Liver (tissue), 9 donors: ENCODE results near the gene ENDOU. TPM values are rescaled to one million over a fixed set of nuclear protein-coding genes. Genes with fewer than 3 reads are reported as not detected.

Experiments
- DNase-seq: peaks from one replicate; pipeline ENCODE4 v3.0.0-alpha.2; 2017; ENCODE audit warnings: low spot score
- H3K27ac ChIP-seq, 2 donors: one replicate each; pipeline ENCODE4 v1.7.0; 2013; ENCODE audit warnings: inconsistent platforms in 2 of 2, low read length in 2 of 2, control low read depth in 1 of 2, low read depth in 1 of 2, mild to moderate bottlenecking in 1 of 2
- H3K27me3 ChIP-seq, 4 donors: one replicate each; pipeline versions ENCODE4 v1.6.1 to v1.7.0; 2013; ENCODE audit warnings: low read length in 3 of 4, inconsistent platforms in 1 of 4, mild to moderate bottlenecking in 1 of 4, moderate library complexity in 1 of 4; ENCODE audit not compliant: control insufficient read depth in 4 of 4, insufficient read depth in 4 of 4
- H3K36me3 ChIP-seq, 4 donors: one replicate each; pipeline versions ENCODE4 v1.6.1 to v1.7.0; 2013; ENCODE audit warnings: low read length in 3 of 4, mild to moderate bottlenecking in 3 of 4, low read depth in 1 of 4, moderate library complexity in 1 of 4; ENCODE audit not compliant: control insufficient read depth in 4 of 4, insufficient read depth in 3 of 4
- H3K4me1 ChIP-seq, 4 donors: one replicate each; pipeline versions ENCODE4 v1.6.1 to v1.7.0; 2013; ENCODE audit warnings: low read length in 3 of 4, mild to moderate bottlenecking in 3 of 4, moderate library complexity in 1 of 4; ENCODE audit not compliant: control insufficient read depth in 4 of 4, insufficient read depth in 4 of 4
- H3K4me3 ChIP-seq, 3 donors: one replicate each; pipeline versions ENCODE4 v1.6.1 to v1.7.0; 2013; ENCODE audit warnings: low read length in 3 of 3, control low read depth in 1 of 3, low read depth in 1 of 3, mild to moderate bottlenecking in 1 of 3
- H3K9ac ChIP-seq, 2 donors: one replicate each; pipeline ENCODE4 v1.7.0; 2013; ENCODE audit warnings: low read length in 2 of 2, mild to moderate bottlenecking in 2 of 2, moderate library complexity in 2 of 2, control low read depth in 1 of 2, low read depth in 1 of 2
- H3K9me3 ChIP-seq, 4 donors: one replicate each; pipeline versions ENCODE4 v1.6.1 to v1.7.0; 2013; ENCODE audit warnings: low read length in 3 of 4; ENCODE audit not compliant: control insufficient read depth in 4 of 4
- ATF3 ChIP-seq: IDR thresholded peaks from 2 replicates; pipeline ENCODE4 v1.6.1; 2016; ENCODE audit warnings: antibody characterized with exemption
- EGR1 ChIP-seq, 2 donors: IDR thresholded peaks; 2 replicates each; pipeline ENCODE4 v1.6.1; 2016 to 2018; ENCODE audit warnings: antibody characterized with exemption in 2 of 2, low read depth in 2 of 2
- FOXA1 ChIP-seq: IDR thresholded peaks from 2 replicates; pipeline ENCODE4 v1.6.1; 2016; ENCODE audit warnings: antibody characterized with exemption
- FOXA2 ChIP-seq: IDR thresholded peaks from 2 replicates; pipeline ENCODE4 v1.6.1; 2016; ENCODE audit warnings: antibody characterized with exemption
- GABPA ChIP-seq, 2 donors: IDR thresholded peaks in 1 of 2; conservative IDR thresholded peaks in 1 of 2; 2 replicates each; pipeline ENCODE4 v1.6.1; 2016; ENCODE audit warnings: antibody characterized with exemption in 2 of 2, mild to moderate bottlenecking in 1 of 2, moderate library complexity in 1 of 2
- HNF4A ChIP-seq, 2 donors: conservative IDR thresholded peaks; 2 replicates each; pipeline ENCODE4 v1.6.1; 2016; ENCODE audit warnings: antibody characterized with exemption in 2 of 2, mild to moderate bottlenecking in 2 of 2
- HNF4G ChIP-seq: IDR thresholded peaks from 2 replicates; pipeline ENCODE4 v1.6.1; 2016; ENCODE audit warnings: antibody characterized with exemption
- JUND ChIP-seq, 2 donors: IDR thresholded peaks; 2 replicates each; pipeline ENCODE4 v1.6.1; 2016; ENCODE audit warnings: antibody characterized with exemption in 2 of 2
- MAX ChIP-seq: IDR thresholded peaks from 2 replicates; pipeline ENCODE4 v1.6.1; 2016; ENCODE audit warnings: antibody characterized with exemption
- NR2F2 ChIP-seq: IDR thresholded peaks from 2 replicates; pipeline ENCODE4 v1.6.1; 2016; ENCODE audit warnings: antibody characterized with exemption
- RAD21 ChIP-seq, 2 donors: IDR thresholded peaks; 2 replicates each; pipeline ENCODE4 v1.6.1; 2016; ENCODE audit warnings: antibody characterized with exemption in 2 of 2, mild to moderate bottlenecking in 2 of 2
- REST ChIP-seq: IDR thresholded peaks from 2 replicates; pipeline ENCODE4 v1.6.1; 2016; ENCODE audit warnings: antibody characterized with exemption, mild to moderate bottlenecking
- RXRA ChIP-seq, 2 donors: IDR thresholded peaks; 2 replicates each; pipeline ENCODE4 v1.6.1; 2017 to 2018; ENCODE audit warnings: antibody characterized with exemption in 2 of 2, mild to moderate bottlenecking in 1 of 2
- SP1 ChIP-seq: IDR thresholded peaks from 2 replicates; pipeline ENCODE4 v1.6.1; 2018; ENCODE audit warnings: antibody characterized with exemption, mild to moderate bottlenecking
- TAF1 ChIP-seq: conservative IDR thresholded peaks from 2 replicates; pipeline ENCODE4 v1.6.1; 2016; ENCODE audit warnings: antibody characterized with exemption, mild to moderate bottlenecking
- YY1 ChIP-seq: IDR thresholded peaks from 2 replicates; pipeline ENCODE4 v1.6.1; 2016; ENCODE audit warnings: antibody characterized with exemption, mild to moderate bottlenecking
- polyA plus RNA-seq, 2 donors: library from polyadenylated mRNA; stranded (reverse) in 1 of 2; unstranded in 1 of 2; fragments of 200-250 nt in 1 of 2; fragments of >200 nt in 1 of 2; fragmentation: Nextera tagmentation in 1 of 2; extraction: Ambion mirVana in 1 of 2; gene quantifications; one replicate each; pipeline versions ENCODE4 v1.2.1 to v1.2.3, GENCODE V29; 2013 to 2015
- total RNA-seq, 2 donors: library from RNA; depleted of rRNA; stranded (reverse); fragments of >200 nt; gene quantifications; one replicate each; pipeline ENCODE4 v1.2.3, GENCODE V29; 2014
- TF ChIP-seq, protein P1 (sequence below): IDR thresholded peaks from 2 replicates; pipeline ENCODE4 v1.6.1; 2016; ENCODE audit warnings: antibody characterized with exemption
- TF ChIP-seq, protein P2 (sequence below): fragments of 150-350 bp; IDR thresholded peaks from 2 replicates; pipeline ENCODE4 v1.5.1; 2017; ENCODE audit warnings: improper control_type of control experiment, low read depth, low read length; ENCODE audit not compliant: missing input control
- donor health status: healthy.
- donor health status: healthy.
- donor health status: healthy.
- donor health status: healthy.
- donor health status: healthy.

Gene ENDOU
- total and polyA plus RNA-seq, 4 donors, result 0.25 TPM; not detected in 3

DNA sequence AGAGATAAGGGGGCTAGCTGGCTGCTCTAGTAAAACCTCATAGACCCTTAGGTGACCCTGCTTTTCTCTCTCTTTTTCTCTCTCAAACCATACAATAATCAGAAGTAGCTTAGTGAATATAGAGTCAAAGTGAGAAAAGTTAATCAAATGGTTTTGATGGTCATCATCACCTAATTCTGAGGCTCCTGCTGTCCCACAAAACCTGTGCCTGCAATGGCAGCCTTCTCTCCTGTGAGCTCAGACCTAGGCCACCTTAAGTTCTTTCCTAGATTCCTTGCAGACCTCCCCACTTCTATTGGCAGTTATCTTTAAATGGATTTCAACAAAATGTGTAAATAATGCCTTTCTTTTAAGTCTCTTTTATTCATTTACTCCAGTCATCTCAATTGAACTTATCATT, 17.9 kb downstream of the ENDOU start:
- TF ChIP-seq ATF3 (no peak), FOXA1 (no peak), MAX (no peak), HNF4A (conservative IDR thresholded peaks at IDR 0.05) (no peak), RAD21 (IDR thresholded peaks at IDR 0.05) (no peak), SP1 (no peak), JUND (IDR thresholded peaks at IDR 0.05) (no peak), TAF1 (no peak), YY1 (no peak), FOXA2 (no peak), NR2F2 (no peak), GABPA (IDR thresholded peaks at IDR 0.05 in 1 of 2, conservative IDR thresholded peaks at IDR 0.05 in 1 of 2) (no peak), HNF4G (no peak), REST (no peak), RXRA (IDR thresholded peaks at IDR 0.05) (no peak), EGR1 (IDR thresholded peaks at IDR 0.05; ENCODE audit: low read depth in 2 of 2) (no peak)
- TF ChIP-seq, protein P1, sequence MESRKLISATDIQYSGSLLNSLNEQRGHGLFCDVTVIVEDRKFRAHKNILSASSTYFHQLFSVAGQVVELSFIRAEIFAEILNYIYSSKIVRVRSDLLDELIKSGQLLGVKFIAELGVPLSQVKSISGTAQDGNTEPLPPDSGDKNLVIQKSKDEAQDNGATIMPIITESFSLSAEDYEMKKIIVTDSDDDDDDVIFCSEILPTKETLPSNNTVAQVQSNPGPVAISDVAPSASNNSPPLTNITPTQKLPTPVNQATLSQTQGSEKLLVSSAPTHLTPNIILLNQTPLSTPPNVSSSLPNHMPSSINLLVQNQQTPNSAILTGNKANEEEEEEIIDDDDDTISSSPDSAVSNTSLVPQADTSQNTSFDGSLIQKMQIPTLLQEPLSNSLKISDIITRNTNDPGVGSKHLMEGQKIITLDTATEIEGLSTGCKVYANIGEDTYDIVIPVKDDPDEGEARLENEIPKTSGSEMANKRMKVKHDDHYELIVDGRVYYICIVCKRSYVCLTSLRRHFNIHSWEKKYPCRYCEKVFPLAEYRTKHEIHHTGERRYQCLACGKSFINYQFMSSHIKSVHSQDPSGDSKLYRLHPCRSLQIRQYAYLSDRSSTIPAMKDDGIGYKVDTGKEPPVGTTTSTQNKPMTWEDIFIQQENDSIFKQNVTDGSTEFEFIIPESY, result no peak
- TF ChIP-seq, protein P2, sequence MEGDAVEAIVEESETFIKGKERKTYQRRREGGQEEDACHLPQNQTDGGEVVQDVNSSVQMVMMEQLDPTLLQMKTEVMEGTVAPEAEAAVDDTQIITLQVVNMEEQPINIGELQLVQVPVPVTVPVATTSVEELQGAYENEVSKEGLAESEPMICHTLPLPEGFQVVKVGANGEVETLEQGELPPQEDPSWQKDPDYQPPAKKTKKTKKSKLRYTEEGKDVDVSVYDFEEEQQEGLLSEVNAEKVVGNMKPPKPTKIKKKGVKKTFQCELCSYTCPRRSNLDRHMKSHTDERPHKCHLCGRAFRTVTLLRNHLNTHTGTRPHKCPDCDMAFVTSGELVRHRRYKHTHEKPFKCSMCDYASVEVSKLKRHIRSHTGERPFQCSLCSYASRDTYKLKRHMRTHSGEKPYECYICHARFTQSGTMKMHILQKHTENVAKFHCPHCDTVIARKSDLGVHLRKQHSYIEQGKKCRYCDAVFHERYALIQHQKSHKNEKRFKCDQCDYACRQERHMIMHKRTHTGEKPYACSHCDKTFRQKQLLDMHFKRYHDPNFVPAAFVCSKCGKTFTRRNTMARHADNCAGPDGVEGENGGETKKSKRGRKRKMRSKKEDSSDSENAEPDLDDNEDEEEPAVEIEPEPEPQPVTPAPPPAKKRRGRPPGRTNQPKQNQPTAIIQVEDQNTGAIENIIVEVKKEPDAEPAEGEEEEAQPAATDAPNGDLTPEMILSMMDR, result no peak
- H3K9me3 ChIP-seq, result no peaks in the 10 kb centered on the region
- no peak for DNase-seq
- H3K27me3 ChIP-seq, result no peaks in the 10 kb centered on the region
- no peaks in the 10 kb centered on the region for H3K36me3 ChIP-seq
- no peak overlapping the region for H3K9ac ChIP-seq
- peaks cover 5 to 20% (median 15%) of the 10 kb centered on the region in 4 donors for H3K4me1 ChIP-seq
- no peak overlapping the region for H3K4me3 ChIP-seq
- H3K27ac ChIP-seq, result no peak overlapping the region
